HepG2 (cell line): Measurements from ENCODE around the gene NODAL. TPM values are rescaled to one million over a fixed set of nuclear protein-coding genes. Genes with fewer than 3 reads are reported as not detected.

Experiments used
- ATAC-seq: fragments of 200-7000 bp; cut with Tn5 transposase; 3 replicates; pipeline ENCODE4 v1.9.1; 2020; ENCODE audit warnings: mild to moderate bottlenecking, moderate library complexity
- BruUV-seq: library from RNA; stranded (reverse); fragments of 400-500 nt; replicated peaks from 2 replicates; lab custom pipeline; 2021; lab: Mats Ljungman, UMichigan
- CTCF ChIA-PET: fragments of 300-600 bp; formaldehyde crosslinking; extraction: SDS; loops from one replicate; lab custom pipeline; 2021; ENCODE audit warnings: low total read pairs, inconsistent platforms, low intra/inter-chr PET ratio; lab: Yijun Ruan, JAX
- POLR2A ChIA-PET: fragments of 350-600 bp; sonication (Branson Sonifier 250); formaldehyde crosslinking; loops from one replicate; lab custom pipeline; 2020; ENCODE audit warnings: antibody characterized with exemption, inconsistent platforms; lab: Yijun Ruan, JAX
- DNase-seq: peaks from one replicate; pipeline ENCODE4 v3.0.0-alpha.2; 2015; ENCODE audit warnings: low spot score
- FAIRE-seq: peaks from 3 replicates; lab custom pipeline; 2011; peaks lifted over from hg19 to GRCh38; lab: Jason Lieb, UNC
- H2AFZ ChIP-seq: one replicate; pipeline ENCODE4 v1.6.1; 2011; ENCODE audit warnings: low read length, inconsistent platforms
- H3K27ac ChIP-seq: fragments of 300-600 bp; 3 replicates; pipeline ENCODE4 v1.8.0; 2011; ENCODE audit warnings: mixed run types, mild to moderate bottlenecking, mixed read lengths, low read length, inconsistent platforms; ENCODE audit not compliant: insufficient read depth; ENCODE audit errors: extremely low read length
- H3K27me3 ChIP-seq, 2 experiments: fragments of 200-600 bp in 1 of 2; 2 replicates in 1 of 2; 3 replicates in 1 of 2; pipeline versions ENCODE4 v1.6.0 to v1.8.0; 2011; ENCODE audit warnings: low read length in 2 of 2, mild to moderate bottlenecking in 2 of 2, moderate library complexity in 2 of 2, inconsistent platforms in 1 of 2; ENCODE audit not compliant: insufficient read depth in 2 of 2, control insufficient read depth in 1 of 2
- H3K36me3 ChIP-seq, 2 experiments: fragments of 200-600 bp in 1 of 2; replicated peaks in 1 of 2; 2 replicates in 1 of 2; 3 replicates in 1 of 2; pipeline versions ENCODE4 v1.5.1 to v1.8.0; 2011; ENCODE audit warnings: low read length in 2 of 2, inconsistent platforms in 1 of 2; ENCODE audit not compliant: insufficient read depth in 2 of 2, control insufficient read depth in 1 of 2
- H3K4me1 ChIP-seq: 2 replicates; pipeline ENCODE4 v1.5.1; 2012; ENCODE audit warnings: low read length, inconsistent platforms; ENCODE audit not compliant: insufficient read depth
- H3K4me2 ChIP-seq: 2 replicates; pipeline ENCODE4 v1.6.0; 2011; ENCODE audit warnings: low read depth, low read length, inconsistent platforms
- H3K4me3 ChIP-seq, 3 experiments: fragments of 200-600 bp in 1 of 3; sonication (generic), shearing (Covaris generic) in 1 of 3; replicated peaks in 1 of 3; 2 replicates each; pipeline ENCODE4 v1.5.1; 2011 to 2016; ENCODE audit warnings: low read length in 3 of 3, inconsistent platforms in 2 of 3, low read depth in 2 of 3, mild to moderate bottlenecking in 2 of 3, control low read depth in 1 of 3, mixed read lengths in 1 of 3; ENCODE audit not compliant: insufficient read depth in 1 of 3
- H3K79me2 ChIP-seq: one replicate; pipeline ENCODE4 v1.6.1; 2011; ENCODE audit warnings: low read length, inconsistent platforms; ENCODE audit not compliant: insufficient read depth
- H3K9ac ChIP-seq: 2 replicates; pipeline ENCODE4 v1.6.0; 2011; ENCODE audit warnings: mild to moderate bottlenecking, low read depth, low read length, inconsistent platforms; ENCODE audit not compliant: insufficient read depth
- H3K9me3 ChIP-seq: 2 replicates; pipeline ENCODE4 v1.5.1; 2012; ENCODE audit warnings: mild to moderate bottlenecking, low read length
- H4K20me1 ChIP-seq: 2 replicates; pipeline ENCODE4 v1.6.0; 2011; ENCODE audit warnings: inconsistent platforms, mild to moderate bottlenecking, low read length, moderate library complexity; ENCODE audit not compliant: insufficient read depth
- ARNT2 ChIP-seq: sonication (generic); formaldehyde crosslinking; IDR thresholded peaks from 2 replicates; pipeline ENCODE4 v1.8.0; 2022; ENCODE audit warnings: mild to moderate bottlenecking, low read depth, missing genetic modification reagents, moderate library complexity
- CEBPB ChIP-seq: IDR thresholded peaks from 2 replicates; pipeline ENCODE4 v1.6.1; 2011; ENCODE audit warnings: low read depth, low read length, improper control_type of control experiment, borderline replicate concordance
- FOSL2 ChIP-seq: sonication (generic); formaldehyde crosslinking; IDR thresholded peaks from 2 replicates; pipeline ENCODE4 v1.4.0; 2020; ENCODE audit warnings: missing genetic modification reagents
- GATAD2A ChIP-seq: IDR thresholded peaks from 2 replicates; pipeline ENCODE4 v1.6.1; 2016
- HDAC1 ChIP-seq: sonication (generic); formaldehyde crosslinking; IDR thresholded peaks from 2 replicates; pipeline ENCODE4 v1.5.1; 2020; ENCODE audit warnings: mild to moderate bottlenecking, missing genetic modification reagents
- HDAC2 ChIP-seq: sonication (generic); formaldehyde crosslinking; IDR thresholded peaks from 2 replicates; pipeline ENCODE4 v1.4.0; 2020; ENCODE audit warnings: missing genetic modification reagents
- KDM3A ChIP-seq: IDR thresholded peaks from 2 replicates; pipeline ENCODE4 v1.6.1; 2018; ENCODE audit warnings: low read depth, missing compliant biosample characterization
- MBNL3 ChIP-seq: fragments of 250-450 bp; sonication (Bioruptor Pico); conservative IDR thresholded peaks from 2 replicates; pipeline ENCODE4 v1.8.0; 2022; ENCODE audit warnings: mild to moderate bottlenecking, inconsistent platforms
- NFE2L1 ChIP-seq: sonication (generic); formaldehyde crosslinking; IDR thresholded peaks from 2 replicates; pipeline ENCODE4 v1.4.0; 2020; ENCODE audit warnings: missing genetic modification reagents, mild to moderate bottlenecking, borderline replicate concordance
- NR2F2 ChIP-seq: IDR thresholded peaks from 2 replicates; pipeline ENCODE4 v1.6.1; 2012; ENCODE audit warnings: low read depth, inconsistent platforms, borderline replicate concordance
- NR2F6 ChIP-seq, 2 experiments: IDR thresholded peaks; 2 replicates each; pipeline ENCODE4 v1.6.1; 2016; ENCODE audit warnings: antibody characterized with exemption in 1 of 2, mild to moderate bottlenecking in 1 of 2
- REPIN1 ChIP-seq: sonication (generic); formaldehyde crosslinking; IDR thresholded peaks from 2 replicates; pipeline ENCODE4 v1.8.0; 2022; ENCODE audit warnings: missing genetic modification reagents, low read depth, mild to moderate bottlenecking, borderline replicate concordance
- RFX5 ChIP-seq: IDR thresholded peaks from 2 replicates; pipeline ENCODE4 v1.6.1; 2011; ENCODE audit warnings: low read depth, low read length, improper control_type of control experiment
- RFXAP ChIP-seq: sonication (generic); formaldehyde crosslinking; IDR thresholded peaks from 2 replicates; pipeline ENCODE4 v1.4.0; 2020; ENCODE audit warnings: missing genetic modification reagents, borderline replicate concordance
- SNRNP70 ChIP-seq: fragments of 200-400 bp; formaldehyde crosslinking; IDR thresholded peaks from 2 replicates; pipeline ENCODE4 v1.6.1; 2017; ENCODE audit warnings: mild to moderate bottlenecking, low read depth, low read length, moderate library complexity
- TFAP4 ChIP-seq: sonication (generic); IDR thresholded peaks from 2 replicates; pipeline ENCODE4 v1.6.1; 2016; ENCODE audit warnings: low read depth, borderline replicate concordance
- ZBTB7B ChIP-seq: sonication (generic); formaldehyde crosslinking; IDR thresholded peaks from 2 replicates; pipeline ENCODE4 v1.4.0; 2020; ENCODE audit warnings: missing genetic modification reagents
- ZMYM4 ChIP-seq: sonication (generic); formaldehyde crosslinking; IDR thresholded peaks from 2 replicates; pipeline ENCODE4 v1.8.1; 2023; ENCODE audit warnings: mild to moderate bottlenecking, missing genetic modification reagents
- ZNF432 ChIP-seq: sonication (generic); formaldehyde crosslinking; IDR thresholded peaks from 2 replicates; pipeline ENCODE4 v1.5.0; 2020; ENCODE audit warnings: missing genetic modification reagents, mild to moderate bottlenecking, borderline replicate concordance
- ZNF503 ChIP-seq: sonication (generic); formaldehyde crosslinking; IDR thresholded peaks from 2 replicates; pipeline ENCODE4 v1.4.0; 2020; ENCODE audit warnings: missing genetic modification reagents
- WGBS: methylation state at CpG from one replicate; pipeline ENCODE4 v1.1.6; 2017; ENCODE audit warnings: low lambda C conversion rate; 5-methylcytosine and 5-hydroxymethylcytosine counted together
- in situ Hi-C: cut with HindIII; loops from 2 replicates; pipeline ENCODE4 v1.10.0; 2017; ENCODE audit warnings: low pct_unique_long_range_greater_than_20kb; ENCODE audit not compliant: extremely low pct_ligation_motif_present
- intact Hi-C: fragments of 100-400 bp; cut with micrococcal nuclease; formaldehyde crosslinking; loops from one replicate; pipeline ENCODE4 v1.10.0; 2022; ENCODE audit not compliant: unreplicated experiment
- polyA plus RNA-seq, 8 experiments: library from polyadenylated mRNA; depleted of rRNA in 3 of 8; stranded (reverse) in 7 of 8; unstranded in 1 of 8; fragments of >200 nt; fragmentation: Illumina TruSeq in 4 of 8; extraction: Trizol in 4 of 8; gene quantifications; 2 replicates each; pipeline versions ENCODE4 v1.2.1 to v1.2.3, GENCODE V29; 2011 to 2016; ENCODE audit warnings: low read depth in 4 of 8, missing spikeins in 1 of 8, mixed read lengths in 1 of 8; ENCODE audit not compliant: insufficient read depth in 1 of 8
- total RNA-seq, 5 experiments: library from RNA; depleted of rRNA; stranded (reverse); fragments of >200 nt; fragmentation: Illumina TruSeq; extraction: Trizol; gene quantifications; 2 replicates each; pipeline ENCODE4 v1.2.3, GENCODE V29; 2016; ENCODE audit warnings: low read depth in 1 of 5
- TF ChIP-seq, protein P1 (sequence below): IDR thresholded peaks from 2 replicates; pipeline ENCODE4 v1.6.1; 2012; ENCODE audit warnings: inconsistent platforms

The NODAL gene
- total and polyA plus RNA-seq, 2 of the 13 experiments (the other 11 are each of a cell fraction or from before 2014, with no cell fraction given): not detected

DNA sequence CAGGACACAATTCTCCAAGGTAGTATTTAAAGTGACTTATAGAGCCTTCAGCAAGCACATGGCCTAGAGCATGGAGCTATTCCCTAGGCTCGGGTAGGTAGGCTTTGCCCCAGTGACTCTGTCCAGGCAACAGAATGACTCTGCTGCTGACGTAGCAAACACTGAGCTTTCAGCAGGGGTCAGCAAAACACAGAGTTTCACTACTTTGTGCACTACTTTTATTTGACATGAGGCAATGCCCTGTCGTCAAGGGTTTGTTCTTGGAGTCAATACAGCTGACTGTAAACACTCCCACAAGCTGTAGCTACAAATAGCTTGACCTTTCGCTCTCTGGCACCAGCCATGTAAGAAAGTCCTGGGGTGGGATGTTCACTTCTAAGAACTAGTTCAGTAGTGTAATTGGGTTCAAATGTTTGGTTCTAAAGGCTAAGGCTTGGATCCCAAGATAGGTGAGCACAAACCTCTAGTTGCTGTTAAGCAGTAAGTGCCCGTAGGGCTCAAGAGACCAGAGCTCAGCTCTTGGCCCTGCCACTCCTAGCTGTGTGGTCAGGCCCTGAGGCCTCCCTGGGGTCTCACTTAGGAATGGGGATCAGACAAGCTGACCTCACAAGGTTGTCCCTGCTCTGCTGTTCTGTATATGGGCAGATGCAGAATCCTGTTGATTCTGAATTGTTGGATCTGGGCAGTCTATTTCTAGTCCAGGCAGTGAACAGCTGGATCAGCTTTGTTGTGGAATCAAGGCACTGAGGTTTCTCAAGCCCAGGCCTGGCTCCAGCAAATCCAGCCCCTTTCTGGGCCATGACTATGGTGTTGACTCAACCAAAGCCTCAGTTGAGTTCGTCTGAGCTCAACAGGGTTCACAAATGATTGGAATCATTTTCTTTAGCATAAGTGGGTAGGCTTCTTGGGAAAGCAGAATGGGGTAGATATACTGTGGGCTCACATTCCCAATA, 10.7 kb downstream of the NODAL start:
- H3K9ac ChIP-seq: no peak overlapping the region
- H3K9me3 ChIP-seq: no peaks in the 10 kb centered on the region
- intact Hi-C loops (loop anchor here (5.0 kb wide), 1 partner anchor 48 kb away; the partner anchor contains the start of gene LRRC20), in situ Hi-C loops (no loop called here)
- FAIRE-seq (peak; percentile 90), DNase-seq (peak; percentile 80), ATAC-seq (peak; percentile 80)
- BruUV-seq: no TSS peak
- H3K27me3 ChIP-seq: no peaks in the 10 kb centered on the region
- whole genome bisulfite sequencing: 40% methylated on average over 4 of the region's 6 CpGs
- no peak overlapping the region for H3K27ac ChIP-seq
- no peak overlapping the region for H3K4me3 ChIP-seq
- ChIA-PET POLR2A (interaction anchor here (0.9 to 2.5 kb wide), 7 partner anchors 9 to 260 kb away, joined by 3 to 32 read pairs (median 4); partner anchors contain the start of genes EIF4EBP2 and SAR1A), CTCF (interaction anchor here (1.2 kb wide), 1 partner anchor 110 kb away, joined by 4 read pairs; no protein-coding TSS in a partner anchor)
- H2AFZ ChIP-seq: no peak overlapping the region
- no peaks in the 10 kb centered on the region for H4K20me1 ChIP-seq
- peaks cover under 1 to 2% of the 10 kb centered on the region in 2 experiments; a peak in 2 of 5 replicates for H3K36me3 ChIP-seq
- H3K4me1 ChIP-seq: peaks cover 29% of the 10 kb centered on the region
- H3K4me2 ChIP-seq: no peak overlapping the region
- H3K79me2 ChIP-seq: no peaks in the 10 kb centered on the region
- TF ChIP-seq CEBPB: peak; percentile 74
- TF ChIP-seq TFAP4: peak; percentile 91
- 0 out of 2 replicates have a peak, but pooled peaks have one; percentile 48 for TF ChIP-seq RFX5
- TF ChIP-seq, protein P1, sequence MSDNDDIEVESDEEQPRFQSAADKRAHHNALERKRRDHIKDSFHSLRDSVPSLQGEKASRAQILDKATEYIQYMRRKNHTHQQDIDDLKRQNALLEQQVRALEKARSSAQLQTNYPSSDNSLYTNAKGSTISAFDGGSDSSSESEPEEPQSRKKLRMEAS: 0 out of 2 replicates have a peak, but pooled peaks have one; percentile 22
- TF ChIP-seq ZNF503 (CRISPR knock-in tag): 0 out of 2 replicates have a peak, but pooled peaks have one; percentile 28
- peak; percentile 92 for TF ChIP-seq NR2F6 (IDR thresholded peaks at IDR 0.05)
- TF ChIP-seq NR2F6 (CRISPR knock-in tag; IDR thresholded peaks at IDR 0.05): peak; percentile 88
- no peak for TF ChIP-seq KDM3A (CRISPR knock-in tag)
- TF ChIP-seq ZNF432 (CRISPR knock-in tag): no peak
- TF ChIP-seq ZBTB7B (CRISPR knock-in tag): 0 out of 2 replicates have a peak, but pooled peaks have one; percentile 20
- peak; percentile 39; the same call in 1 of the 2 replicates for TF ChIP-seq HDAC2 (CRISPR knock-in tag)
- no peak for TF ChIP-seq MBNL3 (CRISPR knock-in tag)
- peak; percentile 77 for TF ChIP-seq GATAD2A (CRISPR knock-in tag)
- peak; percentile 84 for TF ChIP-seq NR2F2
- no peak for TF ChIP-seq NFE2L1
- TF ChIP-seq ZMYM4 (CRISPR knock-in tag): peak; percentile 61; the same call in 1 of the 2 replicates
- peak; percentile 35; the same call in 1 of the 2 replicates for TF ChIP-seq HDAC1 (CRISPR knock-in tag)
- TF ChIP-seq REPIN1 (CRISPR knock-in tag): peak; percentile 67; the same call in 1 of the 2 replicates
- 0 out of 2 replicates have a peak, but pooled peaks have one; percentile 41 for TF ChIP-seq RFXAP
- no peak for TF ChIP-seq ARNT2
- TF ChIP-seq FOSL2 (CRISPR knock-in tag): peak; percentile 46; the same call in 1 of the 2 replicates
- no peak for TF ChIP-seq SNRNP70
